GM03348 (cell line): ENCODE results near the gene MTO1.
"Not testable (repeated sequence)": the region's sequence is repeated elsewhere in the genome, so short reads cannot be mapped to it uniquely, and the experiment has no call there.

Source experiments
- DNase-seq: peaks from one replicate; pipeline ENCODE4 v3.0.0; 2012; ENCODE audit warnings: low spot score

Gene MTO1

DNA sequence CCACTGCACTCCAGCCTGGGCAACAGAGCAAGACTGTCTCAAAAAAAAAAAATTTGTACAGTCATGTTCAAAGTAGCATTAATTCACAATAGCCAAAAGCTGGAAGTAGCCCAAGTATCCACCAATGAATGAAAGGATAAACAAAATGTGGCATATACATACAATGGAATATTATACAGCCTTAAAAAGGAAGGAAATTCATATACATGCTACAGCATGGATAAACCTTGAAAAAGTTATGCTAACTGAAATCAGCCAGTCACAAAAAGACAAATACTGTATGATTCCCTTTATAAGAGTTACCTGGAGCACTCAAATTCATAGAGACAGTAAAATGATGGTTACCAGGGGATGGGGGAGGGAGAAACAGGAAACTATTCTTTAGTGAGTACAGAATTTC is 43.6 kb downstream of the MTO1 start:
- DNase-seq: no peak

GRCh38 chr6:73505705-73506104 is 44.2 kb downstream of the MTO1 start:
- DNase-seq: not testable (repeated sequence)

GRCh38 chr6:73506246-73506645 is 44.7 kb downstream of the MTO1 start:
- DNase-seq: no peak

- DNase-seq: no peak
Measured at GRCh38 chr6:73508776-73509175, 47.2 kb downstream of the MTO1 start.

DNA sequence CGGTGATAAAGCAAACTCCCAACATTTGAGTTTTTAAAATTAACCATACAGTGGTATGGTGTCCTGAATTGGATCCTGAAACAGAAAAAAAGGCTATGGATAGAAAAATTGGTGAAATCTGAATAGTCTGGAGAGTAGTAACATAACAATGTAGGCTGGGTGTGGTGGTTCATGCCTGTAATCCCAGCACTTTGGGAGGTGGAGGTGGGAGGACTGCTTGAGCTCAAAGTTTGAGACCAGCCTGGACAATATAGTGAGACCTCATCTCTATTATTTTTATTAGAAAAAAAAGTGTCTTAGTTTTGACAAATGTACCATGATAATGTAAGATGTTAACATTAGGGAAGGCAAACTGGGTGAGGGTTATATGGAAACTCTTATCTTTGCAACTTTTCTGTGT is 48.3 kb downstream of the MTO1 start:
- DNase-seq: no peak

GRCh38 chr6:73511796-73512195 is 50.3 kb downstream of the MTO1 start:
- DNase-seq: no peak

GRCh38 chr6:73513496-73513854 is 51.9 kb downstream of the MTO1 start:
- no peak for DNase-seq

DNA sequence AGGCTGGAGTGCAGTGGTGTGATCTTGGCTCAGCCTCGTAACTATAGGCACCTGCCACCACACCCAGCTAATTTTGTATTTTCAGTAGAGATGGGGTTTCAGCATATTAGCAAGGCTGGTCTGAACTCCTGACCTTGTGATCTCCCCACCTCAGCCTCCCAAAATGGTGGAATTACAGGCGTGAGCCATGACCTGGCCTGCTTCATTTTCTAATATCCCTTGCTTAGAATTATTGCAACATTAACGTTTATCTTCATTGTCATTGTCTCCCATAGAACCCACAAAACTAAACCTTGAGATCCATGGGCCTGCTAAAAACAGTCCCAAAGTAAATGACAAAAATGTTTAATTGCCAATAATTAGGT is 53.2 kb downstream of the MTO1 start:
- DNase-seq: no peak

DNA sequence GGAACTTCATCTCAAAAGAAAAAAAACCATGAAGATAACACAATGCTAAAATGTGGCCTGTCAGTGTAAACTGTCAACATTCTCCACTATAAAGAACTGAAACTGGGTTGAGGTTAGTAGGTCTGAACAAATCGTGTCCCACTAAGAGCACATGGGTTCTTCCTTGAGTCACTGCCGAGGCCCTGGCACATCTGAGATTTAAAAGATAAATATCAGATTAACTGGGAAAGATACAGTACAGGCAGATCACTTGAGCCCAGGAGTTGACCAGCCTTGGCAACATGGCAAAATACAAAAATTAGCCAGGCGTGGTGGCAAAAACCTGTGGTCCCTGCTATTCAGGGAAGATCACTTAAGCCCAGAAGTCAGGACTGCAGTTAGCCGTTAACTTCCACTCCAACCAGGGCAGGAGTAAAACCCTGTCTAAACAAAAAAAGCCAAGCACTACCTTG is 53.7 kb downstream of the MTO1 start:
- no peak for DNase-seq

GRCh38 chr6:73516514-73517489 is 55.3 kb downstream of the MTO1 start:
- DNase-seq: no peak

DNA sequence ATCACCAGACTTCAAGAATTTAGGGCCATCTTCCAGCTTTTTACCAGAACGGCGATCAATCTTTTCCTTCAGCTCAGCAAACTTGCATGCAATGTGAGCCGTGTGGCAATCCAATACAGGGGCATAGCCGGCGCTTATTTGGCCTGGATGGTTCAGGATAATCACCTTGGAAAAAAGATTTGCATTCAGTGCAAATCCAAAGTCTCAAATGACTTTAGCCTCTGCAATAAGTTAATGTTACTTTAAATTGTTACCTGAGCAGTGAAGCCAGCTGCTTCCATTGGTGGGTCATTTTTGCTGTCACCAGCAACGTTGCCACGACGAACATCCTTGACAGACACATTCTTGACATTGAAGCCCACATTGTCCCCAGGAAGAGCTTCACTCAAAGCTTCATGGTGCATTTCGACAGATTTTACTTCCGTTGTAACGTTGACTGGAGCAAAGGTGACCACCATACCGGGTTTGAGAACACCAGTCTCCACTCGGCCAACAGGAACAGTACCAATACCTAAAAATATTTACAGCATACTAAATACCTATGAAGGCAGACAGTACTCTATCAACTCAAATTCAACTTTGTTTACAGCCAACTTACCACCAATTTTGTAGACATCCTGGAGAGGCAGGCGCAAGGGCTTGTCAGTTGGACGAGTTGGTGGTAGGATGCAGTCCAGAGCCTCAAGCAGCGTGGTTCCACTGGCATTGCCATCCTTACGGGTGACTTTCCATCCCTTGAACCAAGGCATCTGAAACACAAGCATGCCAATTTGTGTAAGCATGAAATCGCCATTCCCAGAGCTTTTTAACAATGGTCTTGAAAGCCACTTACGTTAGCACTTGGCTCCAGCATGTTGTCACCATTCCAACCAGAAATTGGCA is 56.8 kb downstream of the MTO1 start:
- DNase-seq: not testable (repeated sequence)

- DNase-seq: not testable (repeated sequence)
Measured at GRCh38 chr6:73518982-73519881, 57.7 kb downstream of the MTO1 start.

DNA sequence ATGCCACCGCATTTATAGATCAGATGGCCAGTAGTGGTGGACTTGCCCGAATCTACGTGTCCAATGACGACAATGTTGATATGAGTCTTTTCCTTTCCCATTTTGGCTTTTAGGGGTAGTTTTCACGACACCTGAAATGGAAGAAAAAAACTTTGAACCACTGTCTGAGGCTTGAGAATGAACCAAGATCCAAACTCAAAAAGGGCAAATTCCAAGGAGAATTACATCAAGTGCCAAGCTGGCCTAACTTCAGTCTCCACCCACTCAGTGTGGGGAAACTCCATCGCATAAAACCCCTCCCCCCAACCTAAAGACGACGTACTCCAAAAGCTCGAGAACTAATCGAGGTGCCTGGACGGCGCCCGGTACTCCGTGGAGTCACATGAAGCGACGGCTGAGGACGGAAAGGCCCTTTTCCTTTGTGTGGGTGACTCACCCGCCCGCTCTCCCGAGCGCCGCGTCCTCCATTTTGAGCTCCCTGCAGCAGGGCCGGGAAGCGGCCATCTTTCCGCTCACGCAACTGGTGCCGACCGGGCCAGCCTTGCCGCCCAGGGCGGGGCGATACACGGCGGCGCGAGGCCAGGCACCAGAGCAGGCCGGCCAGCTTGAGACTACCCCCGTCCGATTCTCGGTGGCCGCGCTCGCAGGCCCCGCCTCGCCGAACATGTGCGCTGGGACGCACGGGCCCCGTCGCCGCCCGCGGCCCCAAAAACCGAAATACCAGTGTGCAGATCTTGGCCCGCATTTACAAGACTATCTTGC is 58.6 kb downstream of the MTO1 start:
- DNase-seq: peak; percentile 77

GRCh38 chr6:73520688-73521350 is 59.3 kb downstream of the MTO1 start, which contains the start of gene EEF1A1:
Gene EEF1A1, minus strand, starts transcription at chr6:73521032. Its CDS starts 1,006 bp downstream, at chr6:73520026.
- DNase-seq: peak; percentile 97

DNA sequence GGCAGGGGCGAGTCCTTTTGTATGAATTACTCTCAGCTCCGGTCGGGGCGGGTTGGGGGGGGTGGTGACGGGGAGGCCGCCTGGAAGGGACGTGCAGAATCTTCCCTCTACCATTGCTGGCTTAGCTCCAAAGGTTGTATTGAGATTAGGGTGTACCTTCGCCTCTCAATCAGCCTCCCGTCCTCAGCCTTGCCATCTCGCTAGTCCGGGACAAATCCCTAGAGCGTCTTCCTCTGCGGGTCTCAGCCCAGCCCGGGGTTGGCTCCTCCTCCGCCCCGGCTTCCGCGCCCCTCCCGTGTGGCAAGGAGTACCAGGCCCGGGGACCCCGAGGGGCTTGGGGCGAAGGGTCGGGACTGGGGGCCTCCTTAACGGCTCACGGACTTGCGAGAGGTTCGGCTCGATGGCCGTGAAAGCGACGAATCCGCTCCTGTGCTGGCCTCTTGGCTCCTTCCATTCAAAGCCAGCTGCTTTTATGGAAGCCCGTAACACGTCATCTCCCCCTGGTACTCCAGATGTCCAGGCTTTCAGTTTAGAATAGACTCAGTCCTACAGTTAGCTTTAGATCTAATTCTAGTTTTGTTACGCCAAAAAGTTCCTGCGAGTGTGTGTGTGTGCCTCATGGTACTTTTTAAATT is 59.9 kb downstream of the MTO1 start:
- DNase-seq: peak; percentile 79

DNA sequence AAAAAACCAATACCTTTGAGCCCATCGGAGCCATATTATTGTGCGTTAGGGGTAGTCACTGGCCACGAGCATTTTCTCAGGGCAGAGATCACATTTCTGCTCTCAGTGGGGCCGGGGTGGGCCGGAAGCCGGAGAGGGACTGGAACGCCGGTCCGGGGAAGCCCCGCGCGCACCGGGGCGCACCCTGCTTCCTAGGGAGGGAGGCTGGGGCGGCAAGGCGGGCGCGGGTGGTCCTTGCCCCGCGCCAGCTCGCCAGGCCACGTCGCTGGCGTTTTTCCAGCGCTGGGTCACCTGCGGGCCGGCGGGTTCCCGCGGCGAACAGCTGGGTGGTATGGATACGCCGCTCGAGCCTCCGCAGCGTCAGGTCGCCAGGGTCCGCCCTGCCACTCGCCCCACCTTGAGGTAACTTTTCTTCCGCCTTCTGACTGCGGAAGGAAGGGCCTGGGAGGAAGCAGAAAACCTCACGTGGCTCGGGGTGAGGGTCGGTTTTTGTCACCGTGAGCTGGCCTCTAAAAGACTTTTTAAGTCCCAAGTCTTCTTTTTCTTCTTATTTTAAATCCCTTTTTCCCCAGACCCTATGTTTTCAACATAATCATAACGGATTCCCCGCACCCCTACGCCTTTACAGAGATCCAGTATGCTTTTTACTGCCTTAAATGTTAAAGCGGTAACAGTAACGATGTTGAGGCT is 62.0 kb downstream of the MTO1 start:
- peak; percentile 34 for DNase-seq

DNA sequence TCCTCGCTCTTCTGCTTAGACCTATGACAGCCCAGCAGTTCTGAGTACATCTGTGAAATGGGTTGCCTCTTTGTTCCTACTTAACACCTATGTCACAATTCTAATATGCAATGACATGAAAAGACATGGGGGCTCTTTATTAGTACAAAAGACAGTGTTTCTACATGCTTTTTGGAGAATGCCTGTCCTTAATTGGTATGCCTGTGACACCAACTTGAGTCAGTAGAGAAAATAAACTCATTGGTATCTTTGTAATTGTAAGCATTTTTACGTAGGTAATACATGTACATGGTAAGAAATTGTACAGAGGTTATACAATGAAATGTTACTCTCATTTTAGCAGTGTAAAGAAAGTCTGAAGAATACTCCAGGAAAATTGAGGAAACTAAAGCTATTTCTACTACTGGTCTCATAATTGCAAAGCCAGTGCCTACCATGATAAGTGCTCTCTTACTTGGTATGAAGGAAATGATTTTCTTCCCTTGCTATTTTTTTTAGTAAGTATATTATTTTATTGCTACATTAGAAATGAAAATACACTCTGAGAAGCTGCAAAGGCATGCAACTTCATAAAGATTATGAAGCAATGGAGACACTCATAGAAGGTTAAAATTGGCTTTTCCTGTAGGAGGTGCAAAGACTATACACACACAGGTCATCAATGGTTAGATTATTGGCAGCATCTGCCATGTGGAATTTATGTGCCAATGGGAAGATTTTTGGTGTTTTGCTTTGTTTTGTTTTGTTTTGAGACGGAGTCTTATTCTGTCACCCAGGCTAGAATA is 64.2 kb downstream of the MTO1 start:
- DNase-seq: no peak

DNA sequence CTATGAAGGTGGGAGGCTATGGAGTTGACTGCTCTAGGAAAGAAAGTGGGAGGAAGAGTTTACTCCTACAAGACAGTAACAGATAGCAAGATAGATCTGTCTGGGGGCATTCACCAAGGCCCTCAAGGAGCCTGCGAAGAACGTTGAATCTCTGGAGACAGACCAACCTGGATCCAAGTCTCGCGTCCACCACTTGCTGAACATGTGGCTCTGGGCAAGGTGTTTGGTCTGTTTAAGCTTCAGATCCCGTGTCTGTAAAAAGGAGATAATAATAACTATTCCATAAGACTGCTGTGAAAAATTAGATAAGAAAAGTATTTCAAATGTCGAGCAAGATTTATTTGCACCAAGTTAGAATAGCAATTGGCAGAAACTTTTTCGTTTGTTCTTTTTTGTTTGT is 67.4 kb downstream of the MTO1 start:
- DNase-seq: no peak
